SU-DHL-6 (cell line): Measurements from ENCODE around the gene HECTD1.

ENCODE experiments used
- EZH2phosphoT487 ChIP-seq: fragments of 200-600 bp; sonication (generic), shearing (Covaris generic); conservative IDR thresholded peaks from 2 replicates; pipeline ENCODE4 v1.6.1; 2018; ENCODE audit warnings: mild to moderate bottlenecking, antibody characterized with exemption, low read length, moderate library complexity, mixed read lengths
- TF ChIP-seq, protein P1 (sequence below): fragments of 200-600 bp; sonication (generic); IDR thresholded peaks from one replicate; pipeline ENCODE4 v1.5.1; 2017; ENCODE audit warnings: antibody characterized with exemption, mild to moderate bottlenecking, low read length, moderate library complexity; ENCODE audit not compliant: insufficient read depth, poor library complexity, severe bottlenecking

DNA sequence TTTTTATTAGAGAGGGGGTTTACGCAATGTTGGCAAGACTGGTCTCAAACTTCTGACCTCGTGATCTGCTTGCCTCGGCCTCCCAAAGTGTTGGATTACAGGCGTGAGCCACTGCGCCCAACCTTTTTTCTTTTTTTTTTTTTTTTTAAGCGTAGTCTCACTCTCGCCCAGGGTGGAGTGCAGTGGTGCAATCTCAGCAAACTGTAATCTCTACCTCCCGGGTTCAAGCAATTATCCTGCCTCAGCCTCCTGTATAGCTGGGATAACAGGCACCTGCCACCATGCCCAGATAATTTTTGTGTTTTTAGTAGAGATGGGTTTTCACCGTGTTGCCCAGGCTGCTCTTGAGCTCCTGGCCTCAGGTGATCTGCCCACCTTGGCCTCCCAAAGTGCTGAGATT is 8.8 kb upstream of the HECTD1 start:
- TF ChIP-seq, protein P1, sequence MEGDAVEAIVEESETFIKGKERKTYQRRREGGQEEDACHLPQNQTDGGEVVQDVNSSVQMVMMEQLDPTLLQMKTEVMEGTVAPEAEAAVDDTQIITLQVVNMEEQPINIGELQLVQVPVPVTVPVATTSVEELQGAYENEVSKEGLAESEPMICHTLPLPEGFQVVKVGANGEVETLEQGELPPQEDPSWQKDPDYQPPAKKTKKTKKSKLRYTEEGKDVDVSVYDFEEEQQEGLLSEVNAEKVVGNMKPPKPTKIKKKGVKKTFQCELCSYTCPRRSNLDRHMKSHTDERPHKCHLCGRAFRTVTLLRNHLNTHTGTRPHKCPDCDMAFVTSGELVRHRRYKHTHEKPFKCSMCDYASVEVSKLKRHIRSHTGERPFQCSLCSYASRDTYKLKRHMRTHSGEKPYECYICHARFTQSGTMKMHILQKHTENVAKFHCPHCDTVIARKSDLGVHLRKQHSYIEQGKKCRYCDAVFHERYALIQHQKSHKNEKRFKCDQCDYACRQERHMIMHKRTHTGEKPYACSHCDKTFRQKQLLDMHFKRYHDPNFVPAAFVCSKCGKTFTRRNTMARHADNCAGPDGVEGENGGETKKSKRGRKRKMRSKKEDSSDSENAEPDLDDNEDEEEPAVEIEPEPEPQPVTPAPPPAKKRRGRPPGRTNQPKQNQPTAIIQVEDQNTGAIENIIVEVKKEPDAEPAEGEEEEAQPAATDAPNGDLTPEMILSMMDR = no peak
- TF ChIP-seq EZH2phosphoT487 = no peak
